GM19455 (cell line): ENCODE measurements around the gene MAFG.
"Not testable (repeated sequence)": the region's sequence is repeated elsewhere in the genome, so short reads cannot be mapped to it uniquely, and the experiment has no call there.

ENCODE experiments used
- ATAC-seq: cut with Tn5 transposase; IDR thresholded peaks from one replicate; pipeline ENCODE4 v1.9.1; 2021; ENCODE audit not compliant: unreplicated experiment

Gene MAFG

GRCh38 chr17:81958633-81959342 is 31.3 kb upstream of the MAFG start:
- no peak for ATAC-seq

- no peak for ATAC-seq
Measured at GRCh38 chr17:81957691-81958432, 30.3 kb upstream of the MAFG start.

- ATAC-seq = no peak
Measured at GRCh38 chr17:81956607-81957589, 29.4 kb upstream of the MAFG start.

- no peak for ATAC-seq
Measured at GRCh38 chr17:81955756-81956544, 28.4 kb upstream of the MAFG start.

GRCh38 chr17:81955058-81955681 is 27.6 kb upstream of the MAFG start:
- no peak for ATAC-seq

GRCh38 chr17:81954131-81955057 is 26.9 kb upstream of the MAFG start:
- no peak for ATAC-seq

- ATAC-seq = not testable (repeated sequence)
Measured at GRCh38 chr17:81953443-81953842, 25.9 kb upstream of the MAFG start.

- no peak for ATAC-seq
Measured at GRCh38 chr17:81952792-81953228, 25.3 kb upstream of the MAFG start.

GRCh38 chr17:81951785-81952684 is 24.5 kb upstream of the MAFG start:
- no peak for ATAC-seq

GRCh38 chr17:81950501-81950900 is 23.0 kb upstream of the MAFG start:
- no peak for ATAC-seq

- no peak for ATAC-seq
Measured at GRCh38 chr17:81948635-81949378, 21.3 kb upstream of the MAFG start.

- no peak for ATAC-seq
Measured at GRCh38 chr17:81947189-81947588, 19.7 kb upstream of the MAFG start, which contains the start of gene MYADML2. Gene MYADML2, minus strand, starts transcription at chr17:81947233. Its CDS starts 5,492 bp downstream, at chr17:81941741.

- ATAC-seq = no peak
Measured at GRCh38 chr17:81944858-81945257, 17.3 kb upstream of the MAFG start.

- no peak for ATAC-seq
Measured at GRCh38 chr17:81942167-81942553, 14.6 kb upstream of the MAFG start.

- ATAC-seq = no peak
Measured at GRCh38 chr17:81941484-81942166, 14.1 kb upstream of the MAFG start.
